ENCODE measurements around the gene KCTD8. TPM values are rescaled to one million over a fixed set of nuclear protein-coding genes. Genes with fewer than 3 reads are reported as not detected.

Gene KCTD8
- under 0.01 TPM for total RNA-seq

GRCh38 chr4:44448521-44449461 lies at the start of gene KCTD8:
Gene KCTD8 (minus strand): TSS chr4:44448809.
- peak in 2 of 3 donors; percentile 74 to 80 for DNase-seq (ENCODE audit: low read depth in 2 of 3, low spot score in 2 of 3)

GRCh38 chr4:44494810-44495701 lies 46.4 kb upstream of the KCTD8 start:
- no peak for DNase-seq (ENCODE audit: low read depth in 2 of 3, low spot score in 2 of 3)

- peak in 2 of 3 donors; percentile 1 to 22 for DNase-seq (ENCODE audit: low read depth in 2 of 3, low spot score in 2 of 3)
Observed at GRCh38 chr4:44493924-44494323, 45.3 kb upstream of the KCTD8 start.

GRCh38 chr4:44487341-44487740 lies 38.7 kb upstream of the KCTD8 start:
- DNase-seq (ENCODE audit: low read depth in 2 of 3, low spot score in 2 of 3) = no peak

- DNase-seq (ENCODE audit: low read depth in 2 of 3, low spot score in 2 of 3) = no peak
Observed at GRCh38 chr4:44479731-44480130, 31.1 kb upstream of the KCTD8 start.

- no peak for DNase-seq (ENCODE audit: low read depth in 2 of 3, low spot score in 2 of 3)
Observed at GRCh38 chr4:44462259-44462658, 13.7 kb upstream of the KCTD8 start.

GRCh38 chr4:44447563-44448504 lies 775 bp downstream of the KCTD8 start:
- peak in 1 of 3 donors; percentile 31 for DNase-seq (ENCODE audit: low read depth in 2 of 3, low spot score in 2 of 3)

GRCh38 chr4:44446801-44447562 lies 1.6 kb downstream of the KCTD8 start:
- DNase-seq (ENCODE audit: low read depth in 2 of 3, low spot score in 2 of 3) = no peak

GRCh38 chr4:44446191-44446590 lies 2.4 kb downstream of the KCTD8 start:
- DNase-seq (ENCODE audit: low read depth in 2 of 3, low spot score in 2 of 3) = no peak

GRCh38 chr4:44438687-44439086 lies 9.9 kb downstream of the KCTD8 start:
- no peak for DNase-seq (ENCODE audit: low read depth in 2 of 3, low spot score in 2 of 3)

GRCh38 chr4:44434247-44434646 lies 14.4 kb downstream of the KCTD8 start:
- no peak for DNase-seq (ENCODE audit: low read depth in 2 of 3, low spot score in 2 of 3)

GRCh38 chr4:44425614-44426208 lies 22.9 kb downstream of the KCTD8 start:
- DNase-seq (ENCODE audit: low read depth in 2 of 3, low spot score in 2 of 3) = no peak

GRCh38 chr4:44422912-44423311 lies 25.7 kb downstream of the KCTD8 start:
- DNase-seq (ENCODE audit: low read depth in 2 of 3, low spot score in 2 of 3) = no peak

- no peak for DNase-seq (ENCODE audit: low read depth in 2 of 3, low spot score in 2 of 3)
Observed at GRCh38 chr4:44421330-44422065, 27.1 kb downstream of the KCTD8 start.

GRCh38 chr4:44415251-44415650 lies 33.4 kb downstream of the KCTD8 start:
- no peak for DNase-seq (ENCODE audit: low read depth in 2 of 3, low spot score in 2 of 3)

GRCh38 chr4:44368413-44369167 lies 80.0 kb downstream of the KCTD8 start:
- DNase-seq (ENCODE audit: low read depth in 2 of 3, low spot score in 2 of 3) = no peak

- no peak for DNase-seq (ENCODE audit: low read depth in 2 of 3, low spot score in 2 of 3)
Observed at GRCh38 chr4:44354172-44354571, 94.4 kb downstream of the KCTD8 start.

- DNase-seq (ENCODE audit: low read depth in 2 of 3, low spot score in 2 of 3) = no peak
Observed at GRCh38 chr4:44351069-44351468, 97.5 kb downstream of the KCTD8 start.
